IMR-90 (cell line): Measurements from ENCODE around the gene ZNF765. TPM values are rescaled to one million over a fixed set of nuclear protein-coding genes. Genes with fewer than 3 reads are reported as not detected.

ENCODE experiments used
- ATAC-seq: fragments of 200-7000 bp; cut with Tn5 transposase; 2 replicates; pipeline ENCODE4 v1.9.1; 2020; ENCODE audit warnings: low read depth, mild to moderate bottlenecking, moderate library complexity
- BruUV-seq: library from RNA; stranded (reverse); fragments of 400-500 nt; replicated peaks from 2 replicates; lab custom pipeline; 2021; lab: Mats Ljungman, UMichigan
- CTCF ChIA-PET: fragments of 300-600 bp; formaldehyde crosslinking; extraction: SDS; loops from one replicate; lab custom pipeline; 2021; ENCODE audit warnings: antibody characterized with exemption; lab: Yijun Ruan, JAX
- POLR2A ChIA-PET: fragments of 300-600 bp; sonication (Branson Sonifier 250); formaldehyde crosslinking; loops from one replicate; lab custom pipeline; 2022; ENCODE audit warnings: antibody characterized with exemption; ENCODE audit not compliant: unreplicated experiment; lab: Charles Lee
- DNase-seq: peaks from one replicate; pipeline ENCODE4 v3.0.0; 2013
- H2AFZ ChIP-seq: replicated peaks from 2 replicates; pipeline ENCODE3; 2013; ENCODE audit warnings: low read length, mild to moderate bottlenecking; ENCODE audit not compliant: poor library complexity
- H2AK5ac ChIP-seq: 2 replicates; pipeline ENCODE4 v1.6.1; 2013; ENCODE audit warnings: low read depth, low read length, inconsistent platforms
- H2AK9ac ChIP-seq: replicated peaks from 2 replicates; pipeline ENCODE3; 2013; ENCODE audit warnings: mild to moderate bottlenecking, low read depth, low read length, moderate library complexity; ENCODE audit not compliant: poor library complexity
- H2BK120ac ChIP-seq: 2 replicates; pipeline ENCODE4 v1.6.1; 2013; ENCODE audit warnings: low read depth, low read length, inconsistent platforms
- H2BK15ac ChIP-seq: 3 replicates; pipeline ENCODE4 v1.6.1; 2013; ENCODE audit warnings: low read depth, low read length, inconsistent platforms
- H2BK20ac ChIP-seq: 2 replicates; pipeline ENCODE4 v1.6.1; 2013; ENCODE audit warnings: low read depth, mild to moderate bottlenecking, inconsistent platforms, low read length, moderate library complexity
- H2BK5ac ChIP-seq: 2 replicates; pipeline ENCODE4 v1.6.1; 2013; ENCODE audit warnings: mild to moderate bottlenecking, low read depth, low read length, inconsistent platforms; ENCODE audit not compliant: poor library complexity, severe bottlenecking
- H3K14ac ChIP-seq: replicated peaks from 2 replicates; pipeline ENCODE4 v1.6.1; 2013; ENCODE audit warnings: low read depth, low read length, inconsistent platforms
- H3K18ac ChIP-seq: 2 replicates; pipeline ENCODE4 v1.6.1; 2013; ENCODE audit warnings: low read depth, low read length, control low read depth
- H3K23ac ChIP-seq: 2 replicates; pipeline ENCODE4 v1.6.1; 2013; ENCODE audit warnings: low read depth, low read length, inconsistent platforms
- H3K27ac ChIP-seq: 2 replicates; pipeline ENCODE4 v1.5.1; 2013; ENCODE audit warnings: mild to moderate bottlenecking, control low read depth, low read length; ENCODE audit not compliant: insufficient read depth
- H3K27me3 ChIP-seq: 2 replicates; pipeline ENCODE4 v1.6.1; 2013; ENCODE audit warnings: low read length; ENCODE audit not compliant: control insufficient read depth, insufficient read depth
- H3K36me3 ChIP-seq: 2 replicates; pipeline ENCODE4 v1.6.1; 2013; ENCODE audit warnings: low read length, mixed read lengths; ENCODE audit not compliant: control insufficient read depth, insufficient read depth
- H3K4ac ChIP-seq: 2 replicates; pipeline ENCODE4 v1.6.1; 2013; ENCODE audit warnings: low read depth, low read length, inconsistent platforms
- H3K4me1 ChIP-seq: 2 replicates; pipeline ENCODE4 v1.6.1; 2013; ENCODE audit warnings: low read length, mixed read lengths; ENCODE audit not compliant: control insufficient read depth, insufficient read depth
- H3K4me2 ChIP-seq: 2 replicates; pipeline ENCODE4 v1.6.1; 2013; ENCODE audit warnings: low read depth, mild to moderate bottlenecking, control low read depth, low read length, moderate library complexity
- H3K4me3 ChIP-seq: 2 replicates; pipeline ENCODE4 v1.5.1; 2013; ENCODE audit warnings: low read depth, mild to moderate bottlenecking, control low read depth, low read length, moderate library complexity; ENCODE audit not compliant: insufficient read depth
- H3K56ac ChIP-seq: 2 replicates; pipeline ENCODE4 v1.6.1; 2013; ENCODE audit warnings: low read length, inconsistent platforms; ENCODE audit not compliant: insufficient read depth; ENCODE audit errors: extremely low read depth
- H3K79me1 ChIP-seq, 2 experiments: 2 replicates each; pipeline ENCODE4 v1.6.1; 2013; ENCODE audit warnings: low read length in 2 of 2, inconsistent platforms in 1 of 2, low read depth in 1 of 2
- H3K9ac ChIP-seq: 2 replicates; pipeline ENCODE4 v1.6.1; 2013; ENCODE audit warnings: low read depth, low read length, control low read depth
- H3K9me1 ChIP-seq: 2 replicates; pipeline ENCODE4 v1.6.1; 2013; ENCODE audit warnings: low read length, inconsistent platforms; ENCODE audit not compliant: insufficient read depth
- H3K9me3 ChIP-seq: 2 replicates; pipeline ENCODE4 v1.6.1; 2013; ENCODE audit warnings: low read length; ENCODE audit not compliant: control insufficient read depth, insufficient read depth
- H4K20me1 ChIP-seq: 2 replicates; pipeline ENCODE4 v1.6.1; 2013; ENCODE audit warnings: low read length, inconsistent platforms; ENCODE audit not compliant: insufficient read depth
- H4K5ac ChIP-seq: 2 replicates; pipeline ENCODE4 v1.6.1; 2013; ENCODE audit warnings: mild to moderate bottlenecking, low read depth, low read length, control low read depth
- H4K8ac ChIP-seq, 2 experiments: 2 replicates each; pipeline ENCODE4 v1.6.1; 2013; ENCODE audit warnings: low read depth in 2 of 2, low read length in 2 of 2, control low read depth in 1 of 2, inconsistent platforms in 1 of 2
- H4K91ac ChIP-seq: 2 replicates; pipeline ENCODE4 v1.6.1; 2013; ENCODE audit warnings: low read depth, low read length, inconsistent platforms; ENCODE audit not compliant: insufficient read depth
- BHLHE40 ChIP-seq: fragments of 150-350 bp; IDR thresholded peaks from 2 replicates; pipeline ENCODE4 v1.6.1; 2016; ENCODE audit warnings: mild to moderate bottlenecking, low read depth, low read length
- CEBPB ChIP-seq: IDR thresholded peaks from 2 replicates; pipeline ENCODE4 v1.6.1; 2012; ENCODE audit warnings: low read depth, low read length, improper control_type of control experiment
- CHD1 ChIP-seq: IDR thresholded peaks from 2 replicates; pipeline ENCODE4 v1.6.1; 2012; ENCODE audit warnings: low read depth, low read length, improper control_type of control experiment
- FOS ChIP-seq: fragments of 150-350 bp; IDR thresholded peaks from 2 replicates; pipeline ENCODE4 v1.6.1; 2016; ENCODE audit warnings: low read depth, low read length
- MAFK ChIP-seq: IDR thresholded peaks from 2 replicates; pipeline ENCODE4 v1.6.1; 2012; ENCODE audit warnings: low read depth, low read length, improper control_type of control experiment
- MXI1 ChIP-seq: IDR thresholded peaks from 2 replicates; pipeline ENCODE4 v1.6.1; 2012; ENCODE audit warnings: low read depth, mild to moderate bottlenecking, low read length, moderate library complexity, borderline replicate concordance
- NFE2L2 ChIP-seq: fragments of 150-350 bp; IDR thresholded peaks from 2 replicates; pipeline ENCODE4 v1.6.1; 2016; ENCODE audit warnings: low read depth, mild to moderate bottlenecking, low read length
- POLR2A ChIP-seq: IDR thresholded peaks from 2 replicates; pipeline ENCODE4 v1.6.1; 2012; ENCODE audit warnings: mild to moderate bottlenecking, low read depth, low read length
- RAD21 ChIP-seq: IDR thresholded peaks from 2 replicates; pipeline ENCODE4 v1.6.1; 2012; ENCODE audit warnings: low read length, improper control_type of control experiment
- RCOR1 ChIP-seq: IDR thresholded peaks from 2 replicates; pipeline ENCODE4 v1.6.1; 2012; ENCODE audit warnings: mild to moderate bottlenecking, low read length, improper control_type of control experiment; ENCODE audit not compliant: insufficient replicate concordance
- RFX5 ChIP-seq: IDR thresholded peaks from 2 replicates; pipeline ENCODE4 v1.8.0; 2012; ENCODE audit warnings: low read depth, mild to moderate bottlenecking, low read length, moderate library complexity
- WGBS, 2 experiments: methylation state at CpG; one replicate each; pipeline versions ENCODE4 v1.1.5 to v1.1.7; 2013; ENCODE audit warnings: missing lambda C conversion rate in 2 of 2; ENCODE audit not compliant: insufficient read length in 1 of 2; ENCODE audit errors: extremely low coverage in 2 of 2; 5-methylcytosine and 5-hydroxymethylcytosine counted together
- dilution Hi-C: fragments of 300-500 bp; cut with HindIII; formaldehyde crosslinking; loops from one replicate; pipeline ENCODE4 v1.14.3; 2018; ENCODE audit warnings: low sequenced_read_pairs; ENCODE audit not compliant: unreplicated experiment
- in situ Hi-C: fragments of 300-500 bp; cut with MboI; formaldehyde crosslinking; loops from 3 replicates; pipeline ENCODE4 v1.14.3; 2019; ENCODE audit warnings: low sequenced_read_pairs, inconsistent platforms, mixed read lengths
- intact Hi-C: fragments of 100-400 bp; cut with micrococcal nuclease; formaldehyde crosslinking; loops from 2 replicates; pipeline ENCODE4 v1.10.0; 2022
- polyA plus RNA-seq, 3 experiments: library from polyadenylated mRNA; depleted of rRNA; stranded (reverse); fragments of >200 nt; gene quantifications; 2 replicates each; pipeline ENCODE4 v1.2.3, GENCODE V29; 2012; ENCODE audit warnings: low replicate concordance in 1 of 3
- total RNA-seq: library from RNA; depleted of rRNA; stranded (reverse); fragments of >200 nt; gene quantifications from 2 replicates; pipeline ENCODE4 v1.2.3, GENCODE V29; 2012
- TF ChIP-seq, protein P1 (sequence below): conservative IDR thresholded peaks from 2 replicates; pipeline ENCODE4 v1.5.1; 2012; ENCODE audit warnings: mild to moderate bottlenecking, low read depth, low read length, improper control_type of control experiment
- TF ChIP-seq, protein P2 (sequence below): fragments of 150-350 bp; IDR thresholded peaks from 2 replicates; pipeline ENCODE4 v1.6.1; 2017; ENCODE audit warnings: mild to moderate bottlenecking, antibody characterized with exemption, low read length, low read depth
- TF ChIP-seq, protein P3 (sequence below): fragments of 150-350 bp; IDR thresholded peaks from 2 replicates; pipeline ENCODE4 v1.6.1; 2016; ENCODE audit warnings: low read depth, mild to moderate bottlenecking, low read length, moderate library complexity, borderline replicate concordance

The ZNF765 gene
- total and polyA plus RNA-seq, 2 of the 4 experiments (the other 2 are of a cell fraction), result 2.3 to 18.1 TPM

DNA sequence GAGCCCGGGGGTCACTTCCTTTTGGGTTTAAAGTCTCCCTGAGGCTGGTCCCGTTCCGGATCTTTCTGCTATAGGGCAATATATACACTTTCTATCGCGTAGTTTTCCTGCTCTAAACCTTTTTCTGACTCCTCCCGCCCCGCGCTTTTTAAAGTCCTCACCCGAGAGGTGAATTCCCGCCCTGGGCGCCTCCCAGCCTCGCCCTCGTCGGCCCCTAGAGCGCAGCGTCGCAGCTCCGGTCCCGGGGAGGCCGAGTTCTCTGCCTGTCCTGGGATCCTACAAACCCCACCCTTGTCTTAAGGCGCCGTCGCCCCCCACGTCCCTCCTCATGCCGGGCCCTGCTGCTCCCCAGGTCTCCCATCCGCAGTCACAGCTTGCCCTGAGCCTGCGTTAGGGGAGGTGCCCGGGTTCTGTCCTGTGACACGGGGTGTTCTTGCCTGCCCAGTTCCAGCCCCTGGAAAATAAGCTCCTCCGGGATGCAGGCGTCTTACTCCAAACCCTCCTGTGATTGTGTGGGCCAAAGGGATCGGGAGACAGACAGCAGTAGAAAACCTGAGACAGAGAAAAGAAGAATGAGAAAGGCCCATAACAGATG is 29.0 kb upstream of the ZNF765 start (continued):
- TF ChIP-seq POLR2A, result no peak
- TF ChIP-seq FOS, result no peak

DNA sequence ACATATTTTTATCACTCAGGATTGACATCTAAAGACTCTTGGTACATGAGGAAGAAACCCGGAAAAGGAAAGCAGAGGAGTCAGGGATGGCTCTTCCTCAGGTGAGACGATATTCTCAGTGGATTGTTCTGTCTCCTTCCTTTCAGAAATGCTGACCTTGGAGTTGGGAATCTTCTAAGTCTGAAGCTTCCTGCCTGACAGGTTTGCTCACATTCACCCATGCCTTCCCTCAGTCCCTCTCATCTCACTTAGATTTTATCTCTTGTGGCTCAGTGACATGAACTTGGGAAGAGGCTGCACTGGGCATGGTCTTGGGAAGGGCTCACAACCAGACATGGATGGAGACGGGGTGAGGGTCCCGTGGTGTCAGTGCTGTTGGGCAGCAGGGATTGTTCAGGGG is 22.8 kb upstream of the ZNF765 start:
- H3K4me1 ChIP-seq, result no peaks in the 10 kb centered on the region
- no peak overlapping the region for H3K18ac ChIP-seq
- H2AFZ ChIP-seq, result no peak overlapping the region
- no peak overlapping the region for H3K4me3 ChIP-seq
- H2AK9ac ChIP-seq, result no peak overlapping the region
- 0 out of 2 replicates have a peak, but pooled peaks cover 3% of the 10 kb centered on the region for H3K36me3 ChIP-seq
- no peaks in the 10 kb centered on the region for H3K79me1 ChIP-seq
- POLR2A ChIA-PET, result no interaction called here
- no peak overlapping the region for H4K91ac ChIP-seq
- no peak overlapping the region for H2BK15ac ChIP-seq
- H3K9ac ChIP-seq, result no peak overlapping the region
- no peaks in the 10 kb centered on the region for H3K9me3 ChIP-seq
- no peak overlapping the region for H3K4me2 ChIP-seq
- ATAC-seq (no peak), DNase-seq (no peak)
- BruUV-seq, result no TSS peak
- H3K9me1 ChIP-seq, result no peaks in the 10 kb centered on the region
- no peak overlapping the region for H4K5ac ChIP-seq
- H4K20me1 ChIP-seq, result no peaks in the 10 kb centered on the region
- H2BK20ac ChIP-seq, result no peak overlapping the region
- H3K14ac ChIP-seq, result no peak overlapping the region
- no peaks in the 10 kb centered on the region for H3K27me3 ChIP-seq
- H3K27ac ChIP-seq, result no peak overlapping the region
- H3K4ac ChIP-seq, result no peak overlapping the region
- CTCF ChIA-PET, result no interaction called here
- H3K23ac ChIP-seq, result no peak overlapping the region
- in situ Hi-C loops (no loop called here), dilution Hi-C loops (no loop called here), intact Hi-C loops (no loop called here)
- H3K56ac ChIP-seq, result no peak overlapping the region
- no CpG with 5 or more reads among the region's 4 CpGs for WGBS, 2 experiments
- no peak overlapping the region for H4K8ac ChIP-seq
- no peak overlapping the region for H2BK5ac ChIP-seq
- no peak overlapping the region for H2AK5ac ChIP-seq
- H2BK120ac ChIP-seq, result no peak overlapping the region
- TF ChIP-seq CHD1 (no peak), RAD21 (no peak), RCOR1 (no peak), CEBPB (no peak), POLR2A (no peak), MXI1 (no peak), NFE2L2 (no peak), RFX5 (no peak), BHLHE40 (no peak), FOS (no peak), MAFK (no peak)
- TF ChIP-seq, protein P1, sequence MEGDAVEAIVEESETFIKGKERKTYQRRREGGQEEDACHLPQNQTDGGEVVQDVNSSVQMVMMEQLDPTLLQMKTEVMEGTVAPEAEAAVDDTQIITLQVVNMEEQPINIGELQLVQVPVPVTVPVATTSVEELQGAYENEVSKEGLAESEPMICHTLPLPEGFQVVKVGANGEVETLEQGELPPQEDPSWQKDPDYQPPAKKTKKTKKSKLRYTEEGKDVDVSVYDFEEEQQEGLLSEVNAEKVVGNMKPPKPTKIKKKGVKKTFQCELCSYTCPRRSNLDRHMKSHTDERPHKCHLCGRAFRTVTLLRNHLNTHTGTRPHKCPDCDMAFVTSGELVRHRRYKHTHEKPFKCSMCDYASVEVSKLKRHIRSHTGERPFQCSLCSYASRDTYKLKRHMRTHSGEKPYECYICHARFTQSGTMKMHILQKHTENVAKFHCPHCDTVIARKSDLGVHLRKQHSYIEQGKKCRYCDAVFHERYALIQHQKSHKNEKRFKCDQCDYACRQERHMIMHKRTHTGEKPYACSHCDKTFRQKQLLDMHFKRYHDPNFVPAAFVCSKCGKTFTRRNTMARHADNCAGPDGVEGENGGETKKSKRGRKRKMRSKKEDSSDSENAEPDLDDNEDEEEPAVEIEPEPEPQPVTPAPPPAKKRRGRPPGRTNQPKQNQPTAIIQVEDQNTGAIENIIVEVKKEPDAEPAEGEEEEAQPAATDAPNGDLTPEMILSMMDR, result no peak
- TF ChIP-seq, protein P2, sequence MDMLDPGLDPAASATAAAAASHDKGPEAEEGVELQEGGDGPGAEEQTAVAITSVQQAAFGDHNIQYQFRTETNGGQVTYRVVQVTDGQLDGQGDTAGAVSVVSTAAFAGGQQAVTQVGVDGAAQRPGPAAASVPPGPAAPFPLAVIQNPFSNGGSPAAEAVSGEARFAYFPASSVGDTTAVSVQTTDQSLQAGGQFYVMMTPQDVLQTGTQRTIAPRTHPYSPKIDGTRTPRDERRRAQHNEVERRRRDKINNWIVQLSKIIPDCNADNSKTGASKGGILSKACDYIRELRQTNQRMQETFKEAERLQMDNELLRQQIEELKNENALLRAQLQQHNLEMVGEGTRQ, result no peak
- TF ChIP-seq, protein P3, sequence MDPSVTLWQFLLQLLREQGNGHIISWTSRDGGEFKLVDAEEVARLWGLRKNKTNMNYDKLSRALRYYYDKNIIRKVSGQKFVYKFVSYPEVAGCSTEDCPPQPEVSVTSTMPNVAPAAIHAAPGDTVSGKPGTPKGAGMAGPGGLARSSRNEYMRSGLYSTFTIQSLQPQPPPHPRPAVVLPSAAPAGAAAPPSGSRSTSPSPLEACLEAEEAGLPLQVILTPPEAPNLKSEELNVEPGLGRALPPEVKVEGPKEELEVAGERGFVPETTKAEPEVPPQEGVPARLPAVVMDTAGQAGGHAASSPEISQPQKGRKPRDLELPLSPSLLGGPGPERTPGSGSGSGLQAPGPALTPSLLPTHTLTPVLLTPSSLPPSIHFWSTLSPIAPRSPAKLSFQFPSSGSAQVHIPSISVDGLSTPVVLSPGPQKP, result no peak
